HEK293T (cell line): ENCODE data around the gene APRT.

Experiments
- ARNT ChIP-seq: fragments of 450-650 bp; IDR thresholded peaks from 2 replicates; pipeline ENCODE4 v1.6.1; 2017; ENCODE audit warnings: mild to moderate bottlenecking
- BHLHE40 ChIP-seq: fragments of 450-650 bp; IDR thresholded peaks from 2 replicates; pipeline ENCODE4 v1.6.1; 2016; ENCODE audit warnings: mild to moderate bottlenecking, moderate library complexity, borderline replicate concordance
- ELF4 ChIP-seq: fragments of 450-650 bp; IDR thresholded peaks from 2 replicates; pipeline ENCODE4 v1.6.1; 2017; ENCODE audit warnings: antibody characterized with exemption
- FOXA1 ChIP-seq: fragments of 450-650 bp; IDR thresholded peaks from 2 replicates; pipeline ENCODE4 v1.6.1; 2016; ENCODE audit warnings: mild to moderate bottlenecking
- FOXK2 ChIP-seq: fragments of 450-650 bp; IDR thresholded peaks from 2 replicates; pipeline ENCODE4 v1.6.1; 2016; ENCODE audit warnings: mild to moderate bottlenecking
- FOXM1 ChIP-seq: fragments of 450-650 bp; IDR thresholded peaks from 2 replicates; pipeline ENCODE4 v1.6.1; 2017; ENCODE audit warnings: mild to moderate bottlenecking, borderline replicate concordance
- HDGF ChIP-seq: fragments of 450-650 bp; IDR thresholded peaks from 2 replicates; pipeline ENCODE4 v1.6.1; 2017; ENCODE audit warnings: antibody characterized with exemption, borderline replicate concordance
- L3MBTL2 ChIP-seq: fragments of 450-650 bp; conservative IDR thresholded peaks from 2 replicates; pipeline ENCODE4 v1.6.1; 2016; ENCODE audit warnings: mild to moderate bottlenecking
- LEF1 ChIP-seq: fragments of 450-650 bp; IDR thresholded peaks from 2 replicates; pipeline ENCODE4 v1.6.1; 2017; ENCODE audit warnings: mild to moderate bottlenecking, borderline replicate concordance
- SP1 ChIP-seq: fragments of 450-650 bp; IDR thresholded peaks from 2 replicates; pipeline ENCODE4 v1.6.1; 2017
- SUZ12 ChIP-seq: fragments of 450-650 bp; IDR thresholded peaks from 2 replicates; pipeline ENCODE4 v1.6.1; 2016; ENCODE audit warnings: mild to moderate bottlenecking
- TARDBP ChIP-seq: fragments of 450-650 bp; IDR thresholded peaks from 2 replicates; pipeline ENCODE4 v1.6.1; 2016
- TF ChIP-seq, protein P1 (sequence below): fragments of 450-650 bp; IDR thresholded peaks from 2 replicates; pipeline ENCODE4 v1.6.1; 2016

DNA sequence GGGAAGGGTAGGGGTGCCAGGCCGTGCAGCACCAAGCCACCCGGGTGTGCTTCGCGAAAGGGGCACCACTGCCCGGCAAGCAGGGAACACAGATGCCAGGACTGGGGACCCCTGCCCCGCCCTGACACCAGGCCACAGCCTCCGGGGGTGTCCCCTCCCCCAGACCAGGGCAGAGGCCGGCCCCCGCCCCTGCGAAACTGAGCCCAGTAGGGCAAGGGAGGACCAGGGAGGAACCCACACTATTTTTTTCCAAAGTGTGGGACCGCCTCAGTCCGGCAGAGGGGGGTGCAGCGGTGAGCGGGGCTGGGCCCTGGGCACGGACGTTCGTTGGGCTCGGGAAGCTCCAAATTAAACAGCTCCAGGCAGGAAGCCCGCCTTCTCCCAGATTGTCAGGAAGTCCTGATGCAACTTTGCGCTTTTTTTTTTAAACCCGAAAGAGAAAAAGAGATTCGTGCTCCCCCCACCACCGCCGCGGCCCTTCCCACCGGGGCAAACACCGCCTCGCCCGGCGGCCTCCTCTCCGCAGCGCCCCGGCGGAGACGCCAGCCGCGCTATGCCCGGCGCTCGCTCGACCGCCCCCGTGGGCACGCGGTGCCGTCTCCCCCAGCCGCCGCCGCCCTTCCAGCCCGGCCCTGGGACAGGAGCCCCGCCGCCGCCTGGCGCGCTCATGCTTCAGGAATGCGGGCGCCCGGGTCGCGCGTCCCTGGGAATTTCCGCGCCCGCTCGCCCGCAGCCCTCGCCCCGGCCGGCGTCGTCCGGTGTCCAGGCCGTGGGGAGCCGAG, 27.5 kb downstream of the APRT start:
- TF ChIP-seq FOXM1 = no peak
- TF ChIP-seq FOXA1 = no peak
- TF ChIP-seq SUZ12 = no peak
- TF ChIP-seq L3MBTL2 = no peak
- no peak for TF ChIP-seq SP1
- TF ChIP-seq TARDBP = no peak
- no peak for TF ChIP-seq LEF1
- no peak for TF ChIP-seq HDGF
- TF ChIP-seq ARNT = no peak
- no peak for TF ChIP-seq FOXK2
- no peak for TF ChIP-seq ELF4
- TF ChIP-seq, protein P1, sequence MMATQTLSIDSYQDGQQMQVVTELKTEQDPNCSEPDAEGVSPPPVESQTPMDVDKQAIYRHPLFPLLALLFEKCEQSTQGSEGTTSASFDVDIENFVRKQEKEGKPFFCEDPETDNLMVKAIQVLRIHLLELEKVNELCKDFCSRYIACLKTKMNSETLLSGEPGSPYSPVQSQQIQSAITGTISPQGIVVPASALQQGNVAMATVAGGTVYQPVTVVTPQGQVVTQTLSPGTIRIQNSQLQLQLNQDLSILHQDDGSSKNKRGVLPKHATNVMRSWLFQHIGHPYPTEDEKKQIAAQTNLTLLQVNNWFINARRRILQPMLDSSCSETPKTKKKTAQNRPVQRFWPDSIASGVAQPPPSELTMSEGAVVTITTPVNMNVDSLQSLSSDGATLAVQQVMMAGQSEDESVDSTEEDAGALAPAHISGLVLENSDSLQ = no peak
- no peak for TF ChIP-seq BHLHE40
